Epidermal melanocyte (primary cell): ENCODE results near the gene RAB20.

ENCODE experiments used
- DNase-seq: peaks from one replicate; pipeline ENCODE4 v3.0.0; 2011; ENCODE audit warnings: low spot score; ENCODE audit not compliant: insufficient read length

The RAB20 gene

DNA sequence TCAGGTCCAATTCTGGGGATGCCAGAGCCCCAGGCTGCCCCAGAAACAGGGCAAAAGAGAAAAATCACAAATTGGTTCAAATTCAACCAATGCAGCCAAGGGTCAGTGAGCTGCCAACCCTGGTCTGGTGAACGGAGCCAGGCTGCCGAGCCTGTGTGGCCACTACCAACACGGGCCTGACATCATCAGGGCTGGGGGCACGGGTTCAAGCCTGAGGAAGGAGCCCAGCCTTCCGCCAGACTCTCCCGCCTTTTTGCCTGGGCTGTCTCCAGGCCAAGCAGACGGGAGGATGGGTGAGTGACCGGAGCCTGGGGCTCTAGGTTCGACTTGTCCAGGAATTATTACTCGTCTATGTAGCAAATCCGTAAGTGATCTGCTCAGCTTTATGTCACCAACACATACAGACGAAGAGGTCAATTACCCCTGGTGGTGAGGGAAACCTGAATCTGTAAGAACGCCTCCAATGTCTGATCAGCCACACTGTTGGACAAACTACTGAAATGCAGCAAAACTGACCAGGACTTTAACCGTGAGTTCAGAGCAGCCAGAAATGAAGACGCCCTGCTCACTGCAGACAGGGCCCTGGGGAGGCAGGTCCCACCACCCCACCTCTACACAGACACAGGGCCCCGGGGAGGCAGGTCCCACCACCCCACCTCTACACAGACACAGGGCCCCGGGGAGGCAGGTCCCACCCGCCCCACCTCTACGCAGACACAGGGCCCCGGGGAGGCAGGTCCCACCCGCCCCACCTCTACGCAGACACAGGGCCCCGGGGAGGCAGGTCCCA lies 31.8 kb downstream of the RAB20 start:
- DNase-seq: no peak

DNA sequence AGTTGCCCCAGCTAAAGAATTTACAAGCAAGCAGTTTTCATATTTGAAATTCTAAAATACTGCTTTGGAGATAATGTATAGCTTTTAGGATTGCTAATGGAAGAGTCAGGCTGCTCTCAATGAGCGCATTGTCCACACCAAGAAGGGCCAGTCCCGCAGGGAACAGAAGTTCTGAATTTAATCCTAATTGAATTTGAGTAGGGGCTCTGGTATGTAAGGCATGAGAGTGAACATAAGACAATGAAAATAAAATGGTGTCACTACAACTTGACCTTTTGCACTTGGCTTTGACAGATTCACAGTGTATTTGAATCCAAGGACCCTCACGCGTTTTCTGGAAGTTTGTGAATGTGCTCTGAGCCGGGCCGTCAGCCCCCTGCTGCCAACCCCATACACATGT lies 32.6 kb downstream of the RAB20 start:
- DNase-seq: no peak

DNA sequence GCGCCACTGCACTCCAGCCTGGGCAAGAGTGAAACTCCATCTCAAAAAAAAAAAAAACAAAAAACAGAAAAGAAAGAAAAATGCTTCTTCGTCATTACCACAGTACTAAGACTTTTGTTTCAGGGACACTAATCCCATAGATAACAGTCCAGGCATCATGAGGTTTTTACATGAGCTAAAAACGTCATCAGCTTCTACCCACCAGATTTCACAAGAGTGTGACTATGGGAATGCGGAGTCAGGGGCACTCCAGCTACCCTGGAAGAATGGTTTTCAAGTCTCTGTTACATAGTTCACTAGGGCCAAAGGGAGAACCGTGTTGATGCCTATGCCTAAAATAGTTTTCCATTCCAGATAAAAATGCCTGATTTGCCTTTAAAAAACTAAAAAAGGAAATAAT lies 33.2 kb downstream of the RAB20 start:
- DNase-seq: peak; percentile 43

DNA sequence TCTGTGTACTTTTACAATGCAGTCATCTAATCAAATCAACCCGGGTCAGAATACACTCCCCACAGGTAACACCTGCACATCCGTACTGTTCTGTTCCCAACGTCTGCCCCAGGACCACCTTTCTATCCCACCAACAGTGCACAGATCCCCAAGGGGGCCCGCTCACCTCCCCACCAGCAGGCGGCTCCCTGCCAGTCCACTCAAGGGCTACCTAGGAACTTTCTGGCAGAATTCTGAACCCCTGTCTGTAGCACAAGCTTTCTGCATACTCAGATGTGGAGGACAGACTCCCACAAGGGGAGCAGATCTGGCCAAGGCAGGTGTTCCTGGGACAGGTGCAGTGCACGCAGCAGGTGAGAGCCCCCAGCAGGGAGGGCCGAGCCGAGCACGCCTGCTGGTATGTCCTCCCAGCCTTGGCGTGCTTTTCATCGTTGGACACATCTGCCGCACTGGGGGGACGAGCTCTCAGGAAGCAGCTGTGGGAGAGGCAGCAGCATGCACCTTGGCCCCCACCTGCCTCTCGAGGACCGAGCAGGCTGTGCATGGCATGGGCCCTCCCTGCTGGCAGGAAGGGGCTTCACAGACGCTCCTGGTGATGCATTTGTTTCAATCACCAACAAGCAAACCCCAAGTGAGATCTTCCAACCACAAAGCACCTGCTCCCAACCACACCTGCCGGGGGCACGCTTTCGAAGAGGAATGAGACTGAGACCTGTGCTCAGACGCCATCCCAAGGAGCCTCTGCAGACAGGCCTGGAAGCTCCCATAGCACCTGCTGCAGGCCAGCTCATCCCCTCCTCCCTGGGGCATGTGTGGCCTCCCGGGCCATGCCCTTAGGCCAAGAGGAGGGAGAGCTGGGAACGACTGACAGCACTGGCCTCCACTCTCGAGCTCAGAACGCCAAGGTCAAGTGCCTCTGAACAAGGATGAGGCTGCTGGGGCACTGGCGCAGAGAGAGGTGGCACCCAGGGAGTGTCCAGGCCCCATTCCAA lies 35.9 kb downstream of the RAB20 start:
- DNase-seq: no peak

DNA sequence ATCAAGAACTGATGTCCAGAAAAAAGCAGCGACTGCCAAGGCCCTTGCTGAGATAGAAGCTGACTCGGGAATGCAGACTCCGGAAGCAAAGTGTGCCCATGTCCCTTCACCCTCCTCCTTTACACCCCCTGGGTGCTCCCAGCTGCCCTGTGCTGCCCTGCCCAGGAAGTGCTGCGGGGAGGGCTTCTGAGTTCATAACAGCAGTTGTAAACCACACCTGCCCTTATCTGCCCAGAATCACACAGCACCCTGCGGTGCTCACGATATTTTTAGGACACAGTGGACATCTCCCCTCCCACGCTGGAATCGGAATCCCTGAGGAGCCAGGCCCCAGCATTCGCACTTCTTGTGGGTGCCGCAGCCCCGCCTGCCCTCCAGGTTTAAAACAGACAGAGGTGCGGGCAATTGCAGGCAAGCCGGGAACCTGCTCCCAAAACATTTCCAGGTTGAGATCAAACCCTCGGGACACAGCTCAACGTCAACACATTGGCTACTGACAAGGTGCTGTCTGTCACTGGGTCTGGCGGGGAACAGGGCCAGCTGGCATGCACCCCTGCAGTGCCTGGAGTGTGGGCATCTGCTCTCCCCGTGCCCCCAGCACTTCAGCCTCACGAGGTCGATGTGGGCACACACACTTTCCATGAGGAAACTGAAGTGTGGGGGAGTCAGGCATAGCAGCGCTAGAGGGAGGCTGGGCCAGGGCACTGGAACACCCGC lies 36.8 kb downstream of the RAB20 start:
- peak; percentile 54 for DNase-seq

DNA sequence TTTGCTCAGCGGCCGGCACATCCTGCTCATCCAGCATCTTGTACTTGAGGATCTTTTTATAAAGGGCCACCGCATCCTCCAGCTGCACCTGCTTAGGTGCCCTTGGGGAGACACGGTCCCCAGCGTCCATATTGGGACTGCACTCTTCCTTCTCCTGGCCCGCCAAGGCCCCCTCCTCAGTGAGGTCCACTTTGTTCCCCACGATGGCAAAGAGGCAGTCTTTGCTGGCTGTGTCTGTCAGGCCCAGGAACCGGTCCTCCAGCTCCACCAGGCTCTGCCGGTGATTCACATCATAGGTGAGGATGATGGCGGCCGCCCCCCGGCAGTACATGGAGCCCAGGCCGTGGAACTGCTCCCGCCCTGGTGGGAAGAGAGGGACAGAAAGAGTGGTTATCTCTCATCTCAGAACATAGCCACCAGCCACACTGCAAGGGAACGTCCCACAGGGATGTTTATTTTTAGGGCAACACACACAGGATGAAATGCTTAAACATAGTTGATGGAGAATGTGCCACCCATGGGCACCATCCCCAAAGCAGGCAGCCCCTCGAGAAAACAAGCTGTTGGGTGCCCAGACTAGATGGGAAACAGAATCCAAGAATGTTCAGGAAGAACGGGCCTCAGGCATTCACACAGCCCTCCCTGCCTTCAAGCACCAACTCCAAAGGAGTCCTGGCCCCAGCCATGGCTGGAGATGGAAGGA lies 37.5 kb downstream of the RAB20 start:
- no peak for DNase-seq

DNA sequence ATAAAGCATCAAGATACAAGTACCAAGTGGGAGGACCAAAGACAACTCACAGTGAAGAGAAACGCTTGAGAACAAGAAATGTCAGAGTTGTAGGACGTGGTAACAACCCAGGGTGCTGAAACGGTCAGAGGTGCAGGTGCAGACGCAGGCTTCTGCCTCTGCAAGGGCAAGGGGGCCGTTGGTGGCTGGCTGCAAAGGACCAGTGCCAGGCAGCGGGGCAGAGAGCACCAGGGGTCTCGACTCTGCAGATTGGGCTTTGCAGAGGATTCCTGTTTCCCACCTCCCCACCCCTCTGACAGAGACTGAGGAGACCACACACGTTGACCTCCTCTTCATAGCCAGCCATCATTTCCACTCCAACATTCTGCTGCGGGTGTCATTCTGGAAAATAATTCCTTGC lies 38.3 kb downstream of the RAB20 start:
- no peak for DNase-seq

DNA sequence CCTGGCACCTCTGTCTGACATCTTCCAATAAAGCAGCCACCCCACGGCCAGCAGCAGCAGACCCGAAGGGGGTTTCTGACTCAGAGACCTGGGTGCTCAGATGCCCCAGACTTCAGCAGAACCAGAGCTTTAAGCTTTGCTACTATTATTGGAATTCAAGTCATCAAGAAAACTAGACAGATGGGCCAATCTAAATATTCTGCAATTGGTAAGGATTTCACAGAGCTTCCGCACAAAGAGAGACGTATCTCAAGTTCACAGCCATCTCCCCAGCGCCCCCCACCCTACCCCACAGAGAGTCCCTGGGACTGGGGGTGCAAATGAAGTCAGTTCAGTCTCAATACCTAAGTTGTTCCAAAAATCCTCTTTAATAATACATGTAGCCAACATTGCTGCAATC lies 38.8 kb downstream of the RAB20 start:
- DNase-seq: no peak

DNA sequence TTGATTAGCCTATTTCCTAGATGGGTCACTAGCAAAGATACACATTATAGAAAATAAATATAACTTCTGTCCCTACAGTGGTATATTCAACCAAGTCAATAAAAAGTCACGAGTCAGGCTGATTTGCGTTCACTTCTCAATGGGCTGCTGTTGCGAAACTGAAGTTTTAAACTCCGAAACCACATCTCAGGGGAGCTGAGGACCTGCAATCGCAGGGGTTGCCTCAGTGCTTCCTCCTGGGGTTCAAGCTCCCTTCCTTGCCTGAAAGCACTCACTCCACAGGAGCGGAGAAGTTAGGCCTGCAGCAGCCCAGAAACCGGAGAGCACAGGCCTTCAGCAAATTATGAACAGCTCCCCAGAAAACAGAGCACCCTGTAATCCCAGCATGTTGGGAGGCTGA lies 39.6 kb downstream of the RAB20 start:
- DNase-seq: no peak

DNA sequence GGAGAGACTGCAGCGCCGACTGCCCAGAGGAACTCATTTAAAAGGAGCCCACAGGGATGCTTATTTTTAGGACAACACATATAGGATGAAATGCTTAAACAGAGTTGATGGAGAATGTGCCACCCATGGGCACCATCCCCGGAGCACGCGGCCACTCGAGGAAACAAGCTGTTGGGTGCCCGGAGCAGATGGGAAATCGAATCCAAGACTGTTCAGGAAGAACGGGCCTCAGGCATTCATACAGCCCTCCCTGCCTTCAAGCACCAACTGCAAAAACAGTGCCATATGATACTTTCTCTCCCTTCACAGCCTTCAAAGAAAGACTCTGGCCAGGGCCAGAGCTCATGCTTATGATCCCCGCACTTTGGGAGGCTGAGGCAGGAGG lies 40.2 kb downstream of the RAB20 start:
- DNase-seq: no peak

DNA sequence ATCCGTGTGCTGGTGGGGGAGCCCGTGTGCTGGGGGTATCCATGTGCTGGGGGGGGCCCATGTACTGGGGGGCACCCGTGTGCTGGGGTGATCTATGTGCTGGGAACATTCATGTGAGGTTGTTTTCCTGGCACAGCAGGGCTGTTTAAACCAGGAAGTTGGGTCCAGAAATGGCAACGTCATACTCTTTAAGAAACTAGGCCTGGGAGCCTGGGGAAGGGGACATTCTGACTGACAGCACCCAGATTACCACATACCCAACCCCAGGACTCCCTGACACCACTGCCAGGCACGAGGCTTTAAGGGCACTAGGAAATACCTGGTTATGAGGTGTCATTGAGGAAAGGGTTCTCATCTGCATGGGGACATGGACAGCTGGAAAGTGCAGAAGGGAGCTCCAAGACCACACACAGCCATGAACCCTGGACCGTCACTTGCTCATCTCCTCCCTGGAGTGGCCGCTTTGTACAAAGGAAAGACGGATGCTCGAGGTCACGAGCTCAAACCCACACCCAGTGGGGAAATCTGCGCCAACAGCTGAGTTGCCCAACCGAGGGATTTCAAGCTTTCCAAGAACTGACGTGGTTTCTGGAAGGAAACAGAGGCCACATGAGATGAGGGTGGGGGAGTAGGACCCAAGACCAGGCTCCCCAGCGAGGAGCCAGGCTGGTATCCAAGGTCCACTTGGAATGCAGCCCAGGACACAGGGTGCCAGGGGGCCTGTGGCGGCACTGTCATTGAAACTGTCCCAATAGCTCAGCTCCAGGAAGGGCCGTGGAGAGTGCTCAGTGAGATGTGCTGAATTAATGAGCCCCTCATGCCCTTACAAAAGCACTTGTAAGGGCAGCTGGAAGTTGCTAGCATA lies 40.9 kb downstream of the RAB20 start:
- DNase-seq: no peak

DNA sequence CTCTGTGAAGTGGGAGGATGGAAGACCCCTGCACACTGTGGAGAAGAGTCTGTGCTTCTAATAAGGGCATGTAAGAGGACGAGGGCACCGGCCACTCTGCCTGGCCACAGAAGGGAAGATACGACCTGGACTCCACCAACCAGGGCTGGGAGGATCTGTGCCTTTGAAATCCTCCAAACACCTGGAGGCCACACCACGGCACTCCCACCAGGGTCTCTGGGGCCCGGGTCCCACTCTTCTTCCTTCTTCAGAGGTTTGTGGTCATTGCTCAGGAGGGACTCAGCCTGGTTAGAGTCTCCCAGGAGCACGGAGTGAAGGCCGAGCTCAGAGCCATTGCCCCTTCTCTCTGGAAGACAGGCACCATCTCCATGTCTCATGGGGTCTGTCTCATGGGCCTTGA lies 42.0 kb downstream of the RAB20 start:
- DNase-seq: no peak

DNA sequence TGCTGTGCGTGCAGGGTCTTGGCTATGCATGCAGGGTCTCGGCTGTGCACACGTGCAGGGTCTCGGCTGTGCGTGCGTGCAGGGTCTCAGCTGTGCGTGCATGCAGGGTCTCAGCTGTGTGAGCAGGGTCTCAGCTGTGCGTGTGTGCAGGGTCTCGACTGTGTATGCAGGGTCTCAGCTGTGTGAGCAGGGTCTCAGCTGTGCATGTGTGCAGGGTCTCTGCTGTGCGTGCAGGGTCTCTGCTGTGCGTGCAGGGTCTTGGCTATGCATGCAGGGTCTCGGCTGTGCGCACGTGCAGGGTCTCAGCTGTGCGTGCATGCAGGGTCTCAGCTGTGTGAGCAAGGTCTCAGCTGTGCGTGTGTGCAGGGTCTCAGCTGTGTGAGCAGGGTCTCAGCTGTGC lies 42.5 kb downstream of the RAB20 start:
- DNase-seq: no peak

DNA sequence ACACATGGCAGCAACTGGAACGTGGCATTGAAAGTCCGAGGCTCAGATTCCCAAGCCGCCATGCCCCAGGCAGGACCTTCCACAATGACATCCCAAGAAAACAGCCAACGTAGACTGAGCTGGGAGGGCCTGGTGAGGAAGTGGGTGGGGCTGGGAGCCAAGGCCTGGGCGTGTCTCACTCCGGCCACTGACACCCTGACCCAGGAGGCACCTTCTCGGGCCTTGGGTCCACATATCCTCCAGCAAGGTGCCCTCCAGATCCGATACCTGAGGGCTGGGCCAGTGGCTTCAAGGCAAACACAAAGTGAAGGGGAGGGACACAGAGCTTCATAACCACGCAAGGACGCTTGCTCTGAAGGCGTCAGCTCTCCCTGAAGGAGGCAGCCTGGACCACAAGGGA lies 43.0 kb downstream of the RAB20 start:
- DNase-seq: no peak

DNA sequence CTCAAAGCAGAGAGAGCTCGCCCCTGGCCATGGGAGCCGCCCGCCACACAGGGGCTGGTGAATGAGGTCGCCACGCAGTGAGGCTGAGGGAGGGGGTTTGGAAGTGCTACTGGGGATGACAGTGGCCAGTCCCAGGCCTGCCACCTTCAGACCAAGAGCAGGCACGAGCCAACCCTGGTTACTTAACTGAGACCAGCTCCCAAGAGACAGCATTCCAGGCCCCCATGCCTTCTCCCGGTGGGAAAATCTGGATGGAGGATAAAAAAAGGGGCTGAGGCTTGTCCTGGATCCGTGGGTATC lies 43.3 kb downstream of the RAB20 start:
- DNase-seq: no peak

DNA sequence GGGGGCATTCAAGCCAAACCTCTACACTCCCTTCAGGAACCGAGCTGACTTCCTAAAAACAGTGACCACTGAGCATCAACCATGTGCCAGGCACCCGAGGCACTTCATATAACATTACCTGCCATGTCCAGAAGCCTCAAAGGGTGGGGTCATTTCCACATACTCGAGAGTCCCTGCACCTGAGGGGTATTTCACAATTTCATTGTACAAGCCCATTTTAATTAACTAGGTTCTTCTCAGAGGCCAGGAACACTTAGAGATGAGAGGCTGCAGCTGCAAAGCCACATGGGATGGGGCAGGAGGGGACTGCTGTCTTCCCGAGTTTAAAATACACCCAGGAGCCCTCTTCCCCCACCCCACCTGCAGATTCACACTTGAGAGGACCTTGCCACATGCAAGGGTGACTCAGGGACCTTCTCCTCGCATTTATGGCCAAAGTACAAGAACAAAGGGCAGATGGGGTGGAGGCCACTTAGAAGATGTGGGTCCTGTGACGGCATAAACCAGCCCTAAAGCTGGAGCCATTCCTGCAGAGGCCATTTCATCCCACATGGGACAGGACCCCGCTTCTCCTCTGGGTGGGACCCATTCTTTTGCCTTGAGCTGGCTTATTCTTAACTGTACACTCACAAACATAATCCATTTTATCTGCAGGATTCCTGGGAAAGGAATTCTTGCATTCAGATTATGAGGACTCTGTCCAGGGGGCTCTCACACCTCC lies 43.9 kb downstream of the RAB20 start:
- no peak for DNase-seq

DNA sequence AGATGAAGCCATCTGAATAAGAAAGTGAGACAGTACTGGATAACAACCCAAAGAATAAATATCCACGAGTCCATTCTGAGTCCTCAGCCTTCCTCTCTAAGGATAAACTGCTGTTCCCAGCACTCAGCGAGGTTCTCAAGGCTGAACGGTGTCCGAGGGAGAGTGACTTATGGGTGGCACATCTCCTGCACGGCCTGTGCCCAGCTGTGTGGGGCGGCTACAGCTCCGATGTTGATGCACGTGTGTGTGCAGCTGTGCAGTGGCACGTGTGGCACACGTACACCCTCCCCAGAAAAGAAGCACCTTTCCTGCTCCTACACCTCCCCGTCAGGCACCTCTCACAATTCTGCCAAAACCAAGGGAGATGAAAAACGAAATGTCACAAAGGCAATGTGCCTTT lies 45.0 kb downstream of the RAB20 start:
- no peak for DNase-seq

DNA sequence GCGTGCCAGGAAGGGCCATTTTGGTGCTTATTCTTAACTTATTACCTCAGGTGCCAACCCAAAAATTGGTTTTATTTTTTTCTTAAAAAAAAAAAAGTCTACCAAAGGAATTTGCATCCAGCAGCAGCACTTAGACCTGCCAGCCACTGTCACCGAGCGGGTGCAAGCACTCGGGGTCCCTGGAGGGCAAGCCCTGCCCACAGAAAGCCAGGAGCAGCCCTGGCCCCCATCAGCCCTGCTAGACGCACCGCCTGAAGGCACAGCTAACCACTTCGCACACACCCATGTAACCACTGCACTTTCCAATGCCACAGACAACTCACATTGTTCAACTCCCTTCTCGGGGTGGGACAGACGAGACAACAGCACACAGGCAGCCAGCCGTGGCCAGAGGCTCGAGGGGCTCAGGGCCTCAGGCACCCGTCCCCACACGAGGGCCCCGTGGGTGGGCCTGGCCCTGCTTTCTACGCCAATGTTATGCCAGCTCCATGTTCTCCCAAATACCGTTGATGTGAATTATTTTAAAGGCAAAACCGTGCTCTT lies 49.3 kb downstream of the RAB20 start:
- no peak for DNase-seq

DNA sequence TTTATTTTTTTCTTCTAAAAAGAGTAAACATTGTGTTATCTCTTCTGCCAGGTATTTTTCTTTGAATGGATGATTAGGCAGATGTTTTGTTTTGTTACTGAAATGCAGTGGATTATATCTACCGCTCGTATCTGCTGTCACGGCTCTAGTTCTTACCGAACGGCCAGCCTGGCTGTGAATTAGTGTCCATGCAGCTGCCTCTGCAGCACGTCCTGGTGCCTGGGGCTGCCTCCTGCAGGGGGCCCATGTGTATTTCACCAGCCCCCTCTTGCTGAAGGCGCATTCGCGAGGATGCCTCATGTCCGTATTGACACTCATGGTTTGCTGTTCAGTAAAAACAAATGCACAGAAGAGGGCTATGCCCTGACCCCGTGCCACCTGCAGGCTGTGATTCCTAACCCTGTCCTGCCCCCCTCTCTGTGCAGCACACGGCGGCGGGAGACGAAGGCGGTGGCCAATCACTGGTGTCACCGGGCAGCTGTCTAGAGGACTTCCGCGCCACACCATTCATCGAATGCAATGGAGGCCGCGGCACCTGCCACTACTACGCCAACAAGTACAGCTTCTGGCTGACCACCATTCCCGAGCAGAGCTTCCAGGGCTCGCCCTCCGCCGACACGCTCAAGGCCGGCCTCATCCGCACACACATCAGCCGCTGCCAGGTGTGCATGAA lies 49.9 kb downstream of the RAB20 start:
- no peak for DNase-seq
